D341Med (cell line): ENCODE data around the gene FAM117B.
"Not testable (repeated sequence)": the region's sequence is repeated elsewhere in the genome, so short reads cannot be mapped to it uniquely, and the experiment has no call there.

Source experiments
- DNase-seq: peaks from one replicate; pipeline ENCODE4 v3.0.0; 2012; ENCODE audit warnings: low spot score

FAM117B gene

DNA sequence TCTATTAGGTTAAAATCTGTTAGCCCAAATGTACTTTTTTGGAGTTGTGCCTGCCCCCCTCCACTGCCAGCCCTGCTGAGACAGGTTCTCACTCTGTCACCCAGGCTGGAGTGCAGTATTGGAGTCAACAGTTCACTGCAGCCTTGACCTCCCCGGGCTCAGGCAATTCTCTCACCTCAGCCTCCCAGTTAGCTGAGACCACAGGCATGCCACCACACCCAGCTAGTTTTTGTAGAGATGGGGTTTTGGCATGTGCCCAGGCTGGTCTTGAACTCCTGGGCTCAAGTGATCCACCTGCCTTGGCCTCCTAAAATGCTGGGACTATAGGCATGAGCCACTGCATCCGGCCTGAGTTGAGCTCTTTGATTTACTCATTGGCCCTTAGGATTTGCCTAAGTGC, 126.1 kb downstream of the FAM117B start:
- no peak for DNase-seq

DNA sequence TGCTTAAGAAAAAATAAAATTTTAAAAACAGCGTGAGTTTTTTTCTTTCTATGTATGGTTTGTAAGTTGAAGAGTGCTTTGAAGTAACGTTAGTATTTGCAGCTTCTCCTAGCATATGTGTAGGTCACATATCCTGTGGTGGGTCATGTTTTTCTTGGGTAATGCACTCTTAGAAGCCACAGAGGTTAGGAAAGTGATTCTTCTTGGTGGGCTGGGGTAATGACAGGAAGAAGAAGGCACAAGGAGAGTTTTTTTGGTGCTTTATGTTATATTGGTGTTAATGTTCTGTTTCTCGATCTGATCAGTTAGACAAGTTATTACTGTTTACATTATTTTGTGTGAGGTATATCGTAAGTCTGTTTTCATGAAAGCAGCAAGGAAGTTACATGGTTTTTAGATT, 127.8 kb downstream of the FAM117B start:
- DNase-seq, result no peak

DNA sequence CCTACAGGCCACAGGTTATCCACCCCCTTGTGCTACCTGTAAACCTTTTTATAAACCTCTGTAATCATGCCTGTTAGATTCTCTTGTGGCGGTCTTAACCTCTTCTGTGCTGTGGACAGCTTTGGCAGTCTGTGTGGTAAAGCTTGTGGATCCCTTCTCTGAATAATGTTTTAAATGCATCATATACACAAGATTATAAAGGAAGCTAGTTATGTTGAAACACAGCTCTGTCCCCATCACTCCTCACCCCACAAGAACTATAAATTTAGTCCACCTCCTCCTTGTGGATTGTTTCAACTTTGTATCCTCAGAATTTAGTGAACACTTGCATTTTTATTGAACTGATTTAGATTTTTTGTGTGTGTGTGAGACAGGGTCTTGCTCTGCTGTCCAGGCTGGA, 129.1 kb downstream of the FAM117B start:
- no peak for DNase-seq

DNA sequence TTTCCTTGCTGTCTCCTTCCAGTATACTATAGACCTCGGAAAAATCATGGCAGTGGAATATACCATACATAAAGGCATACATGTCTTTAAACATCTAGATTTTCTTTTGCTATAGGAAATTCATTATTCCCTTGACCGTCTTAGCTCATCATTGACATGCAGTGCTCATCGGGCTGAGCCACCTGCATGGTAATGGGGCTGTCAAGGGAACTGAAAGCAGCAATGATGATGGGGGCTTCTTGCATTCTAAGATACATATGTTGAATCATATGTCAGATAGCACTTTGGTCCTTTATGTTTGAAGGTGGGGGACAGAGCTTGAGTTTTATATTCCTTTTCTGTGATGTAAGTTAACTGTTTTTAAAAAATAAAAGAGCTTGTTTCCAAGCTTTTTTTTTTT, 130.2 kb downstream of the FAM117B start:
- DNase-seq, result no peak

DNA sequence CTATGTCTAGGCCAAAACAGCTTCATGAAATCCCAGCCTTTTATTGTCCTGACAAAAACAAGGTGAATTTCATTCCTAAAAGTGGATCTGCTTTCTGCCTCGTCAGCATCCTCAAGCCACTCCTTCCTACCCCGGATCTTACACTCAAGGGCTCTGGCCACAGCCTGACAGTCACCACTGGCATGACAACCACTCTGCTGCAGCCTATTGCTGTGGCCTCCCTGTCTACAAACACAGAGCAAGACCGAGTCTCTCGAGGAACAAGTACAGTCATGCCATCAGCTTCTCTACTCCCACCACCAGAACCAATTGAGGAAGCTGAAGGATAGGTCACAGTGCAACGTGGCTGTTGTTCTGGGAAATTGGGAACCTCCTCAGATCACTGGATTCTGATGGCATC, 130.7 kb downstream of the FAM117B start:
- DNase-seq, result no peak

DNA sequence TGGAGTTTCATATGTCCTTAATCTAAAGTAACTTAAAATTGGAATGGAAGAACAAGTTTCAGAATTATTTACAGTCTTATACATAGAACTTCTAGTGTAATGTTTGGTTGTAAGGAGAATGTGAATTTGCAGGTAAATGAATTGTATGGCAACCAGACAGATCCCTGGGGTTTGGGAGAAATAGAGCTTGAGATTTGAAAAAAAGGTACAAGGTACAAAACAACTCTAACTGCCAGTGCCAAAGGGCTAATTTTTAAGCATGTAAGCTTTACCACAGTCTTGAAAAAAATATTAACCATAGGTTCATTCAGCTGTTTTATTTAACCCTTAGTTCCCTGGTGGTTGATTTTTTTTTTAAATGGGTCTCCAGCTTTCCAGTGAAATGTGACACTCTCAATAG, 133.5 kb downstream of the FAM117B start:
- DNase-seq, result no peak

DNA sequence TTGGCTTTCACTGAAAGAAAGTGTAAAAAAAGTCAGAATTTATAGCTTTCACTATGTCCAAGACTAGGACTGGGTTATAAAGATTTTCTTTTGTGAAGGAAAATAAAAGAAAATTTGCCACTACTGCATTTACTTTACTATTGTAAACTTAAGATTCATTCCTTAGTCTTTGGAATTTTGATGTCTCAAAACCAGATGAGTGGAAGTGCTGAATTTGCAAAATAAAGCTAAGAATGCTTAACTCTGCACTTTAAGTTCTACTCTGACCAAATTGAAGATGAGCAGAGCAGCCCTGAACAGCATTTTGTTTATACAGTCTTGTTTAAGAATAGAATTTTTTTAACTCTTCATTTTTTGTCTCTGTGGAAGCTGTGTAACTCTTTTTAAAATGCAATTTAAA, 134.4 kb downstream of the FAM117B start:
- DNase-seq, result no peak

DNA sequence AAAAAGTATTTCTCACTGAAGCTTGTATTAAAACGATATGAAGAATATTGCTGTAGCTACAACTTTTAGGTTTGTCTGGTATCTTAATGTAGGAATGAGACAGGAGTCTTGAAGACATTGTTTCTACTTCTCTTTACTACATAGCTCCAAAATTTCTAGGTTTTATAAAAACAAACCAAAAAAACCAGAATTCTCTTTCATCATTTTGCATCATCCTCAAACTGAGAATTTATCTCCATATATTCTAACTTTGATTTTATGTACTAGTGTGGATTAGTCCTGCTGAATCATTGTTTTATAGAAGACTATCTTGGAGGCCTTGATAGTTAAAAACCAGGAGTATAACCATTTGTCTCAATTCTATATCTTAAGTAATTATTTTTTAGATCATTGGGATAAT, 136.6 kb downstream of the FAM117B start:
- DNase-seq, result no peak

DNA sequence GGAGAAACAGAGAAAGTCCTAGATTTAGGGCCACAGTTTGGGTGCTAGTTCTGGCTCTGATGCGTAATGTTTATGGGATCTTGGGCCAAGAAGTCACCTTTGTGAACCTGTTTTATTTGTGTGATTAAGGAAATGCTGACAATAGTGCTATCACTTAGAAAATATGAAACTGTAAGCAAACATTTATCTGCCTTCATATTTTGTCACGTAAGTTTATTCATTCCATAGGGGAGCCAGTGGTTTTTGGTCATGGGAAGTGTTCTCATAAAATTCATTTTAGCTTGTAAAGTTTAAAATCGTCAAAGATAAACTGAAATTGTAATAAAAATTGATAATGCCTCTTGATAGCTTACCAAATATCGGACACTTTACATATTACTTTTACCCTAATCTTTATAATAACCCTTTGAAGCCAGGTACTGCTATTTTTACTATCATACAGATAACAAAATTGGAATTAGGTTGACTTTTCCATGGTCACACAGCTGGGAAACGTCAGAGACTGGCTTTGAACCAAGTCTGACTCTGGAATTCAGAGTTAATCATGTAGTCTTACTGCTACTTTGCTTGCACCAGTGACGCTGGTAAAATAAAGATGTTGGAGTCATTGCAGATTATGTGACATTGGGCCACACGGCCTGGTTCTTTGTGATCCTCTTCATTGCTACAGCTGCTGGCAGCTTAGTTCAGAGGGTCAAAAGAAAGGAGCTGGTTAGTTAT, 137.1 kb downstream of the FAM117B start:
- no peak for DNase-seq

DNA sequence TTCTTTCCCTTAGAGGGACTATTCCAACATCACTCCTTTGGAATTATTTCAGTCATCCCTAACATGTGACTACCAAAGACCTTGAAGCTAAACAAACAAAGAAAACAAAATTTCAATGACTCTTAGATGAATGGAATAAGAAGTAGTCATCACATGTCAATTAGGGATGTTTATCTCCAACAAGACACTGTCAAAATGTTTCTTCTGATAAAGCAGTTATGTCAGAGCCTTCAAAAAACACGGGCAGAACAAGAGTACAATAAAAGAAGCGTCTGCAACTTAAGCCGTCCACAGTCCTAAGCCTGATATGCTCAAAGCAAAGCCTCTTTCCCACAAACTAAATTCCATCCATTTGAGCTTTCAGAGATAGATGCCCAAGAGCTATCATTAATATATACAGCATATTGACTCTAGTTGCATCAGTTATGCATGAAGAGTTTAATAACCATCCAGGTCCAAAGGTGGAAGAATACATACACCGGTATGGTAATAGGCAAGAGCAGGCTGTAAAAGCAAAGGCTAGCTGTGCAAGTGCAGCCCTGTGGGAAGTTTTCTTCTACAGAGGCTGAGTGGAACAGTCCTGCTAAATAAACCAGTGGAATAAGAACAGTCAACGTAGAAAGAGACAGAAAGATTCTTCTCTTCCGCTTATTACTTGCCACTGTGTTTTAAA, 138.7 kb downstream of the FAM117B start:
- DNase-seq, result no peak

DNA sequence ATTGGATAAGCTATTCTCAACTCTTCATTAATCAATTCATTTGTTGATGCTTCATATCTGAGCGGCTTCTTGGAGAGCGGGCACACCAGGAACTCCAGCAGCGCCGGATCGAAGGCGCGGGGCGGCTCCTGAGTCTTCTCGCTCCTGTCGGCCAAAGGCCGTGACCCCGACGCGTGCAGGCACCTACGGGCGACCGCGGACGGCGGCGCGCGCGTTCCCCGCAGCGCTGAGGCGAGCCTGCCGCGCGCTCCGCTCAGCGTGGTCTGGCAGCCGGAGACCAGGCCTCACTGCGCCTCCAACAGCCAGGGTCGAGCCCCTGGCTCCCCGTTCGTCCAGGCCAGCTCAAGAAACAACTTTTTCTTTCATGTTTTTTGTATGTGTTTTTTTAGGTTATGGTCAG, 139.3 kb downstream of the FAM117B start:
- DNase-seq, result no peak

DNA sequence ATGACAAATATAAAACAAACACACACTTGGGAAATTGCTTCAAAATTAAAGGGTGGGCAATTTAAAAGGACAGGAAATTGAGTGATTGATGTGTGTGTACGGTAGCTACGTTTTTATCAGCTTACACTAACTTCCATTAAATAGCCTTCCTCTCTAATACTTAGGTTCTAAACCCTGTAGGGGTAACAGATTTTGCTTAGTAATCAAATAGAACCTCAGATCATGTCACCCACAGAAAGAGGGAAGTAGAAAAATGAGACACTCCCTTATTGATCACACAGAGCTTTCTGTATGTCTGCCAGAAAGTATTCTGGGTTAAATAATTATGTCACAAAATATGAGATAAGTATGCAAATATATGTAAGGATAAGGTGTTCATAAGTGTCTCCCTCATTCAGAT, 143.4 kb downstream of the FAM117B start:
- DNase-seq, result no peak

DNA sequence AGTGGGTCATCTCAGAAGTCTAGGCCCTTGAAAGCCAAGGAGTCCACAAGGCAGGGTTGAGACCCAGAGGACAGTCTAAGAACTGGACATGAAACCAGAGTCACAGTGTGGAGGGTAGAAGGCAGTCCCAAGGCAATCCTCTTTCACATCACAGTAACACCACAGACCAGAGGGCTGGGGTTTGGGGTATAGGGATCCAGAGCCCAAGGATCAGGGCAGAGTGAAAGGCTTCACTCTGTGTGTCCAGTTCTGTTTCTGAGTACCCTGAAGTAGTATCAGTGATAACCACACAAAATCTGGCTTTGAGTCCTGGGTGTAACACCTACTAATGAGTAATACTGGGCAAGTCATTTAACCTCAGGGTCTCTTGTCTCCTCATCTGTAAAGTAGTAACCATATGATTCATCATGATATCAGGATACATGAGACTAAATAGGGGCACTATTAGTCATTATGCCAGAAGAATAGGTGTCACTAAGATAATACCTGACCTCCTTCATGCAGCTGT, 145.8 kb downstream of the FAM117B start:
- no peak for DNase-seq

DNA sequence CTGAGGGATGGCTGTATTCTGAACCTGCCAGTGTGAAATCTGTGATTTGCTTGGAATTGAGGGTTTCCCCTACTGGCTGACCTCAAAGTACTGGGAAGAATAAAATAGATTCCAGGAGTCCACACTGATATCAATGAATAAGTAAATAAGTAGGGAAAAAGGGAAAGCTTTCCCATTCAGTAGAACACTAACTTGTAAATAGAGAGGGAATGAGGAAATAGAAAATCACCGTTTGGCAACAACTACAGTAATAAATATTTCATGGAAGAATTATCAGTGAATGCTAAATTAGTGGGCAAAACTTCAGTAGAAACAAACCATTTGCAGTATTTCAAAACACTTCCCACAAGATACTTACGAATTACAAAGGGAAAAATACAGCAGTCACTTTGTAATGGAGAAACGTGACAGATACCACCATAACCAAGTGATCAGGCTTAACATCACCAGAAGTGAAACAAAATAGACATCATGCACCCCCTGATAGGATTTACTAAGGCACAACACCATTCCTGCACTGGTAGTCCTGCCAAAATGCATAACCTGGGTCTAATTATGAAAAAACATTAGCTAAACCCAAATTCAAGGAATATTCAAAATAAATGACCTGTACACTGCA, 148.3 kb downstream of the FAM117B start:
- DNase-seq, result no peak

DNA sequence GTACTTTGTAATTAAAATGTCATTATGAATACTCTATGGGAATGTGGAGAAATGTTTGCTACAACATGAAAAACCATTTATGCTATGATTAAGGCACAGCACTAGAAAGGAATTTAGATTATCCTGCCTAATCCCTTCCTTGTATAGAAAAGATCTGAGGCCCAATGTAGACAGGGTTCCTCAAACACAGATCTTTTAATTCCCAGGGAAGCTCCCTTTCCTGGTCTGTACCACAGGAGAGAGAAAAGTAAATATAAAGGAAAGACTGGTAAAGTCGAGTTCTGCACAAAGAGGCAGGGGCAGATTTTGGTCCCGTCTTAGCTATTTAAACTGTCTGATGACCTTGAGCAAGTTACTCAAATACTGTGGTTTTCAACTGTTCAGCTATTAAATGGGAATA, 152.1 kb downstream of the FAM117B start:
- no peak for DNase-seq

DNA sequence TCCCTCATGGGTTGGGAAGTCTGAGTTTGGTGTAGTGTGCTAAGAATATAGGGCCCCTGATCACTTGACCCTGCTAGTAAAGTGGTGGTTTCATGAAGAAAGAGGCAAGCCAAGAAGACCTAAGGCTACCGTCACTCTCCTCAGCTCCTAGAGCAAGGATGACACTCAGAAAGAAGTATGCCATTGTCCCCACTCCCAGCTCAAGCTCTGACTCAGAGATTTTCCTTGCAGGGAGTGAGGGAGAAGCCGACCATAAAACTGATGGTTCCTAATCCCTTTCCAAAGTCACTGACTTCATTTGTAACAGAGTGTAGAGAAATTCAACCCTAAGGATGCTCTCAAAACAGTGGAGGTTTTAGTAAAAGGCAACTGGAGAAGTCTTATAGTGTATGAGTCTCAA, 155.9 kb downstream of the FAM117B start:
- DNase-seq, result no peak

DNA sequence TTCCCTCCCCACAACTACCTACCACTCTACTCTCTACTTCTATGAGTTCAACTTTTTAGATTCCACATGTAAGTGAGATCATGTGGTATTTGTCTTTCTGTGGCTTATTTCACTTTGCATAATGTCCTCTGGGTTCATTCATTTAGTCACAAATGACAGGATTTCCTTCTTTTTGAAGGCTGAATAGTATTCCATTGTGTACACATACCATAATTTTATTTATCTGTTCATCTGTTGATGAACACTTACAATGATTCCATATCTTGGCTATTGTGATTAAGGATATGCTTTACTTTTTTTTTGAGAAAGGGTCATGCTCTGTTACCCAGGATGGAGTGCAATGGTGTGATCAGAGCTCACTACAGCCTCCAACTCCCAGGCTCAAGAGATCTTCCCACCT, 163.2 kb downstream of the FAM117B start:
- no peak for DNase-seq

DNA sequence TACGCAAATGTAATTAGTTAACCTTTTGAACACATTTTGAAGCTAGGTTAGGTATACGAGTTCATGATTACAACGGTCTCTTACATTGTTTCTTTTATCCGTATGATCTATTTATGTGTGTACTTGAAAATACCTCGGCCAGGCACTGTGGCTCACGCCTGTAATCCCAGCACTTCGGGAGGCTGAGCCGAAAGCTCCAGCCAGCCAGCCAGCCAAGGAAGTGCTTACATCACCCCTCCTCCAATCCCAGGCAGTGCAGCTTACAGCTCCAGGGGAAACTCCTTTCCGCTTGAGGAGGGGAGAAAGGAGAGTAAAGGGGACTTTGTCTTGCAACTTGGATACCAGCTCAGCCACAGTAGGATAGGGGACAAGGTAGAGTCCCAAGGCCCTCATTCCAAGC, 171.1 kb downstream of the FAM117B start:
- not testable (repeated sequence) for DNase-seq

DNA sequence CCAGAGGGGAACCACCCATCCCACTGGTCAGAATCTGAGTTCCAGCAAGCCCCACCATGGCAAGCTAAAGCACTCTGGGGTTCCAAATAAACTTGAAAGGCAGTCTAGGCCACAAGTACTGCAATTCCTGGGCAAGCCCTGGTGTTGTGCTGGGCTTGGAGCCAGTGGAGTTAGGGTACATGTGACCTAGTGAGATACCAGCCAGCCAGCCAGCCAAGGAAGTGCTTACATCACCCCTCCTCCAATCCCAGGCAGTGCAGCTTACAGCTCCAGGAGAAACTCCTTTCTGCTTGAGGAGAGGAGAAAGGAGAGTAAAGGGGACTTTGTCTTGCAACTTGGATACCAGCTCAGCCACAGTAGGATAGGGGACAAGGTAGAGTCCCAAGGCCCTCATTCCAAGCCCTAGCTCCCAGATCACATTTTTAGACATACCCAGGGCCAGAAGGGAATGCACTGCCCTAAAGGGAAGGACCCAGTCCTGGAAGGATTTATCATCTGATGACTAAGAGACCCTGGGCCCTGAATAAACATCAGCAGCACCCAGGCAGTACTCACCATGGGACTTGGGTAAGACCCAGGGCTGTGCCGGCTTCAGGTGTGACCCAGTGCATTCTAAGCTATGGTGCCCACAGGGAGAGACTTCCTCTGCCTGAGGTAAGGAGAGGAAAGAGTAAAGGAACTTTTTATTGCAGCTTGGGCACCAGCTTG, 172.8 kb downstream of the FAM117B start:
- DNase-seq, result not testable (repeated sequence)

DNA sequence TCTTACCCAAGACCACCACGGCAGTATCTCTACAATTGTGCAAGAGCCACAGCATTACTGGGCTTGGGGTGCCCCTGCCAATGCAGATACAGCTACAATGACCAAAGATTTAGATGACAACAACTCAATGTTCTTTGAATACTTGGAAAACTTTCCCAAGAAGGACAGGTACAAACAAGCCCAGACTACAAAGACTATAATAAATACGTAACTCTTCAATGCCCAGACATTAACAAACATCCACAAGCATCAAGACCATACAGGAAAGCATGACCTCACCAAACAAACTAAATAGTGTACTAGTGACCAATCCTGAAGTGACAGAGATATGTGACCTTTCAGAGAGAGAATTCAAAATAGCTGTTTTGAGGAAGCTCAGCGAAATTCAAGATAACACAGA, 174.0 kb downstream of the FAM117B start:
- DNase-seq, result no peak

DNA sequence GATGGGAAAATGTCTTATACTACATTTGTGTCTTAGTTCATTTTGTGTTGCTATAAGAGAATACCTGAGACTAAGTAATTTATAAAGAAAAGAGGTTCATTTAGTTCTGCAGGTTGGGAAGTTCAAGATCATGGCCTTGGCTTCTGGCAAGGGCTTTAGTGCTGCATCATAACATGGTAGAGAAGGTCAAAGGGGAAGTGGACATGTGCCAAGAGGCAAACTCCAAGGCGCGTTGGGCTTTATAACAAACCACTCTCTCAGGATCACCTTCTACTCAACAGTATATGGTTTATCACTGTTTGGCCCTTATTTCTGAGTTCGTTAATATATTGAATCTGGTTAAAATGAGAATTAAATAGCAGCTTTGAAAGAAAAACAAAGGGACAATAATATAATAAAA, 178.6 kb downstream of the FAM117B start:
- no peak for DNase-seq

DNA sequence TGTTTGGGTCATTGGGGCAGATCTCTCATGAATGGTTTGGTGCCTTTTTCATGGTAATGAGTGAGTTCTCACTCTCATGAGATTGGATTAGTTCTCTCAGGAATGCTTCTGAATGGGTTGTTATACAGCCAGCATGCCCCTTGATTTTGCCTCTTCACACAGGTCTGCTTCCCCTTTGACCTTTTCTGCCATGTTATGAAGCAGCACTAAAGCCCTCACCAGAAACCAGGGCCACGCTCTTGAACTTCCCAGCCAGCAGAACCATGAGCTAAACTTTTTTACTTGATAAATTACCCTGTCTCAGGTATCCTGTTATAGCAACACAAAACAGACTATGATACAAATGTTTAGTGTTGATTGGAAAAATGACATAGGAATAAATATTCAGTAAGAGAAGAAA, 179.5 kb downstream of the FAM117B start:
- no peak for DNase-seq
